A549 treated with AZD9567 at 1 μM for 4 hours (cell line): ENCODE results near the gene AKAP1. TPM values are rescaled to one million over a fixed set of nuclear protein-coding genes. Genes with fewer than 3 reads are reported as not detected.

Experiments used
- total RNA-seq: library from RNA; stranded (reverse); fragments of 200-300 nt; extraction: Qiagen RNA extraction; gene quantifications from 5 replicates; pipeline ENCODE4 v1.2.3, GENCODE V29; 2022; ENCODE audit not compliant: insufficient read depth

The AKAP1 gene, protein sequence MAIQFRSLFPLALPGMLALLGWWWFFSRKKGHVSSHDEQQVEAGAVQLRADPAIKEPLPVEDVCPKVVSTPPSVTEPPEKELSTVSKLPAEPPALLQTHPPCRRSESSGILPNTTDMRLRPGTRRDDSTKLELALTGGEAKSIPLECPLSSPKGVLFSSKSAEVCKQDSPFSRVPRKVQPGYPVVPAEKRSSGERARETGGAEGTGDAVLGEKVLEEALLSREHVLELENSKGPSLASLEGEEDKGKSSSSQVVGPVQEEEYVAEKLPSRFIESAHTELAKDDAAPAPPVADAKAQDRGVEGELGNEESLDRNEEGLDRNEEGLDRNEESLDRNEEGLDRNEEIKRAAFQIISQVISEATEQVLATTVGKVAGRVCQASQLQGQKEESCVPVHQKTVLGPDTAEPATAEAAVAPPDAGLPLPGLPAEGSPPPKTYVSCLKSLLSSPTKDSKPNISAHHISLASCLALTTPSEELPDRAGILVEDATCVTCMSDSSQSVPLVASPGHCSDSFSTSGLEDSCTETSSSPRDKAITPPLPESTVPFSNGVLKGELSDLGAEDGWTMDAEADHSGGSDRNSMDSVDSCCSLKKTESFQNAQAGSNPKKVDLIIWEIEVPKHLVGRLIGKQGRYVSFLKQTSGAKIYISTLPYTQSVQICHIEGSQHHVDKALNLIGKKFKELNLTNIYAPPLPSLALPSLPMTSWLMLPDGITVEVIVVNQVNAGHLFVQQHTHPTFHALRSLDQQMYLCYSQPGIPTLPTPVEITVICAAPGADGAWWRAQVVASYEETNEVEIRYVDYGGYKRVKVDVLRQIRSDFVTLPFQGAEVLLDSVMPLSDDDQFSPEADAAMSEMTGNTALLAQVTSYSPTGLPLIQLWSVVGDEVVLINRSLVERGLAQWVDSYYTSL
- 50.7 to 69.3 TPM (median 56.4 TPM) in 5 replicates for total RNA-seq

DNA sequence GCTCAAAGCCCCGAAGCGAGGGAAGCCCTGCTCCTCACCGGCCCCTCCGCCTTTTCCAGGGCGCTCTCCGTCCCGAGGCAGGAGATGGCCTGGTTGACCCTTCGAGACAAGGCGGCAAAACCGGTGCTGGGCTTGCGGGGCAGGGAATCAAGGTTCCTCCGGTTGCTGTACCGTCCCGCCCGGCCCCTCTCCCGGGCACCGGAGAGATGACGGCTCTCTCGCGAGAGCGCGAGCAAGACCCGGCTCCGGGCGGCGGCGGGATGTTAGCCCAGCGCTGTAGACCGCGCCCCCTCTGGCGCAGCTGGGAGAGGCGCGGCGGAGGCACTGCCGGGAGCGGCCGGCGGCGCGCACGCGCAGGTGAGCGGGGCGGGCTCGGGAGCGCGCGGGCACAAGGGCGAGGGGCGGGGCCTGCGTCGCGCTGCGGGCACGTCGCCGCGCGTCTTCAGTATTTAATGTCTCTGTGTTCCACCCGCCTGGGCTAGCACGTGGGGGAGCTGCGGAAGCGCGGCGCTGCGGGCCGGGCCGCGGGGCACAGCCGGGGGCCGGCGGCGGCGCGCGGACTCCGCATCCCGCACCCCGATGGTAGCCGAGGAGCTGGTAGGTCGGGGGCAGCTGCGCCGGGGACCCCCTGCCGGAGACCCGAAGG is at the start of gene AKAP1:
Gene AKAP1 (plus strand): TSS at position 445 of the 646 bp plus-strand sequence. CDS start 20,219 bp downstream, outside the sequence.

Other genes with a start within 250 kb of the AKAP1 start
- 62.7 to 65.7 TPM (median 63.5 TPM) in 5 replicates for gene TRIM25, start 171.2 kb upstream of the AKAP1 start, total RNA-seq
- gene COIL, start 124.2 kb upstream of the AKAP1 start, total RNA-seq, result 14.1 to 19.2 TPM (median 14.8 TPM) in 5 replicates
- 39.0 to 42.9 TPM (median 41.4 TPM) in 5 replicates for gene SCPEP1, start 107.1 kb upstream of the AKAP1 start, total RNA-seq
- 35.0 to 44.0 TPM (median 42.5 TPM) in 5 replicates for gene MSI2, start 171.3 kb downstream of the AKAP1 start, total RNA-seq